ENCODE measurements around the gene SUSD3. TPM values are rescaled to one million over a fixed set of nuclear protein-coding genes. Genes with fewer than 3 reads are reported as not detected.

SUSD3 gene
- total RNA-seq, 2 experiments from 2014 or later: 34.6 to 36.7 TPM

- peaks cover 37% of the 10 kb centered on the region for H3K36me3 Mint-ChIP-seq (ENCODE audit: low read depth)
These were observed 38.4 kb upstream of the SUSD3 start for GRCh38 chr9:93020151-93020550.

GRCh38 chr9:93020771-93021670, 37.5 kb upstream of the SUSD3 start:
- no peak for TF ChIP-seq CTCF (IDR thresholded peaks at IDR 0.05)
- H3K27me3 Mint-ChIP-seq: no peaks in the 10 kb centered on the region
- DNase-seq (peak; percentile 79), ATAC-seq (peak; percentile 86)
- H3K4me3 Mint-ChIP-seq: no peak overlapping the region
- intact Hi-C loops (cut with micrococcal nuclease): no loop called here
- ChIA-PET POLR2A (interaction anchor here (0.6 to 1.4 kb wide), 3 partner anchors 10 to 44 kb away, joined by 3 to 4 read pairs (median 4); no protein-coding TSS in a partner anchor), CTCF (interaction anchor here (0.8 to 1.6 kb wide), 6 partner anchors 17 to 88 kb away, joined by 3 to 10 read pairs (median 4); no protein-coding TSS in a partner anchor)
- peak overlapping the region; percentile 90 for H3K27ac Mint-ChIP-seq
- H3K4me1 Mint-ChIP-seq (ENCODE audit: low read depth): peaks cover 52% of the 10 kb centered on the region
- H3K9me3 Mint-ChIP-seq: no peaks in the 10 kb centered on the region
- H3K36me3 Mint-ChIP-seq (ENCODE audit: low read depth): peaks cover 39% of the 10 kb centered on the region

More at GRCh38 chr9:93020151-93020550, 38.4 kb upstream of the SUSD3 start:
- no peaks in the 10 kb centered on the region for H3K27me3 Mint-ChIP-seq
- POLR2A ChIA-PET: interaction anchor here (0.7 to 1.4 kb wide), 5 partner anchors 9 to 63 kb away, joined by 3 to 5 read pairs (median 4); no protein-coding TSS in a partner anchor
- DNase-seq (no peak), ATAC-seq (no peak)
- CTCF ChIA-PET: interaction anchor here (1.4 to 1.6 kb wide), 4 partner anchors 17 to 89 kb away, joined by 3 to 10 read pairs (median 6); no protein-coding TSS in a partner anchor
- no peak for TF ChIP-seq CTCF (IDR thresholded peaks at IDR 0.05)
- H3K27ac Mint-ChIP-seq: peak overlapping the region; percentile 90
- peaks cover 46% of the 10 kb centered on the region for H3K4me1 Mint-ChIP-seq (ENCODE audit: low read depth)
- no peaks in the 10 kb centered on the region for H3K9me3 Mint-ChIP-seq
- intact Hi-C loops (cut with micrococcal nuclease): no loop called here
- H3K4me3 Mint-ChIP-seq: no peak overlapping the region

- ChIA-PET POLR2A (interaction anchor here (0.7 to 0.8 kb wide), 2 partner anchors 17 to 20 kb away, joined by 3 read pairs; no protein-coding TSS in a partner anchor), CTCF (interaction anchor here (0.6 to 0.8 kb wide), 2 partner anchors 19 to 87 kb away, joined by 3 read pairs; no protein-coding TSS in a partner anchor)
- Mint-ChIP-seq H3K27me3 (no peaks in the 10 kb centered on the region), H3K4me3 (no peak overlapping the region), H3K36me3 (ENCODE audit: low read depth) (peaks cover 41% of the 10 kb centered on the region), H3K9me3 (no peaks in the 10 kb centered on the region), H3K27ac (peak overlapping the region; percentile 57), H3K4me1 (ENCODE audit: low read depth) (peaks cover 62% of the 10 kb centered on the region)
- ATAC-seq (no peak), DNase-seq (no peak)
- intact Hi-C loops (cut with micrococcal nuclease): no loop called here
- no peak for TF ChIP-seq CTCF (IDR thresholded peaks at IDR 0.05)
These were observed 36.4 kb upstream of the SUSD3 start for GRCh38 chr9:93022066-93022465.

GRCh38 chr9:93022721-93023520, 35.6 kb upstream of the SUSD3 start:
- no peaks in the 10 kb centered on the region for H3K9me3 Mint-ChIP-seq
- peaks cover 37% of the 10 kb centered on the region for H3K36me3 Mint-ChIP-seq (ENCODE audit: low read depth)
- ATAC-seq (no peak), DNase-seq (no peak)
- CTCF ChIA-PET: interaction anchor here (0.7 to 4.8 kb wide), 2 partner anchors 20 to 86 kb away, joined by 4 to 28 read pairs; no protein-coding TSS in a partner anchor
- H3K27ac Mint-ChIP-seq: peak overlapping the region; percentile 76
- POLR2A ChIA-PET: no interaction called here
- no peak overlapping the region for H3K4me3 Mint-ChIP-seq
- intact Hi-C loops (cut with micrococcal nuclease): no loop called here
- H3K27me3 Mint-ChIP-seq: no peaks in the 10 kb centered on the region
- peaks cover 70% of the 10 kb centered on the region for H3K4me1 Mint-ChIP-seq (ENCODE audit: low read depth)
- TF ChIP-seq CTCF (IDR thresholded peaks at IDR 0.05): no peak

Data from activated CD8-positive, alpha-beta T cell treated with anti-CD3 and anti-CD28 coated beads for 36 hours (primary cell).